Spleen (tissue), 7 donors: ENCODE data around the gene CLDN1.

Source experiments
- POLR2A ChIP-seq, 3 donors: fragments of 450-650 bp; IDR thresholded peaks; one replicate each; pipeline ENCODE4 v1.5.1; 2017; ENCODE audit warnings: antibody characterized with exemption in 3 of 3, mild to moderate bottlenecking in 1 of 3
- TF ChIP-seq, protein P1 (sequence below), 11 experiments: fragments of 200-600 bp in 7 of 11; fragments of 450-650 bp in 4 of 11; sonication (generic) in 4 of 11; IDR thresholded peaks in 8 of 11; conservative IDR thresholded peaks in 3 of 11; 1 replicate in 7 of 11; 2 replicates in 4 of 11; pipeline versions ENCODE4 v1.4.0 to v1.8.0; 2016 to 2021; ENCODE audit warnings: antibody characterized with exemption in 11 of 11, inconsistent platforms in 4 of 11, mild to moderate bottlenecking in 1 of 11
- donor health status: DM: no; HTN: no; CAD: no; lungs with moderate emphysema.
- donor health status: DM: no; HTN: no; CAD: no.
- donor health status: DM: no; HTN: no; CAD: no.

DNA sequence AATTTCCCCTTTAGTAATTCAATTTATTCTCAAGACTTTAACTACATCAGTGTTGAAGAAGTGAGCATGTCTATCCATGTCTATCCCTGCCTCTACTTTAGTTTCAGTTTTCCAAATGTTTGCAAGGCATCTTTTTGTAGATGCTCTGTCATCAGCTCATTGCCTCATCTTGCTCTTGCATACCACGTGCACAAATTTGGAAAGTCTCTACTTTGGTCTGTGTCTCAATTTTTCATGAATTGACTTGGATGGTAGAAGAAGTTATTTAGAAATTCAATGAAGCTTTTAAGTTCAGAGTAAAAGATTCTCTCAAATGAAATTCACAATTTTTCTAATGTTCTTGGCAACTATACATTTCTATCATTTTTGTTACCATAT, 55.3 kb downstream of the CLDN1 start:
- no peak for TF ChIP-seq POLR2A (IDR thresholded peaks at IDR 0.05)
- TF ChIP-seq, protein P1, sequence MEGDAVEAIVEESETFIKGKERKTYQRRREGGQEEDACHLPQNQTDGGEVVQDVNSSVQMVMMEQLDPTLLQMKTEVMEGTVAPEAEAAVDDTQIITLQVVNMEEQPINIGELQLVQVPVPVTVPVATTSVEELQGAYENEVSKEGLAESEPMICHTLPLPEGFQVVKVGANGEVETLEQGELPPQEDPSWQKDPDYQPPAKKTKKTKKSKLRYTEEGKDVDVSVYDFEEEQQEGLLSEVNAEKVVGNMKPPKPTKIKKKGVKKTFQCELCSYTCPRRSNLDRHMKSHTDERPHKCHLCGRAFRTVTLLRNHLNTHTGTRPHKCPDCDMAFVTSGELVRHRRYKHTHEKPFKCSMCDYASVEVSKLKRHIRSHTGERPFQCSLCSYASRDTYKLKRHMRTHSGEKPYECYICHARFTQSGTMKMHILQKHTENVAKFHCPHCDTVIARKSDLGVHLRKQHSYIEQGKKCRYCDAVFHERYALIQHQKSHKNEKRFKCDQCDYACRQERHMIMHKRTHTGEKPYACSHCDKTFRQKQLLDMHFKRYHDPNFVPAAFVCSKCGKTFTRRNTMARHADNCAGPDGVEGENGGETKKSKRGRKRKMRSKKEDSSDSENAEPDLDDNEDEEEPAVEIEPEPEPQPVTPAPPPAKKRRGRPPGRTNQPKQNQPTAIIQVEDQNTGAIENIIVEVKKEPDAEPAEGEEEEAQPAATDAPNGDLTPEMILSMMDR (IDR thresholded peaks at IDR 0.05 in 8 of 11, conservative IDR thresholded peaks at IDR 0.05 in 3 of 11): no peak
